HG02970 (cell line): ENCODE results near the gene IMMP2L.
"Not testable (repeated sequence)": the region's sequence is repeated elsewhere in the genome, so short reads cannot be mapped to it uniquely, and the experiment has no call there.

Experiments
- ATAC-seq: cut with Tn5 transposase; IDR thresholded peaks from one replicate; pipeline ENCODE4 v1.9.1; 2021; ENCODE audit warnings: mild to moderate bottlenecking, moderate library complexity, moderate number of reproducible peaks; ENCODE audit not compliant: unreplicated experiment, low FRiP score

The IMMP2L gene

GRCh38 chr7:111362506-111363054 is 199.7 kb downstream of the IMMP2L start:
- ATAC-seq = no peak

- ATAC-seq = no peak
Observed at GRCh38 chr7:111358915-111359314, 203.4 kb downstream of the IMMP2L start.

- ATAC-seq = no peak
Observed at GRCh38 chr7:111357691-111358090, 204.6 kb downstream of the IMMP2L start.

GRCh38 chr7:111356941-111357340 is 205.4 kb downstream of the IMMP2L start:
- no peak for ATAC-seq

GRCh38 chr7:111352319-111352718 is 210.0 kb downstream of the IMMP2L start:
- no peak for ATAC-seq

- no peak for ATAC-seq
Observed at GRCh38 chr7:111346219-111346618, 216.1 kb downstream of the IMMP2L start.

GRCh38 chr7:111343017-111343416 is 219.3 kb downstream of the IMMP2L start:
- no peak for ATAC-seq

GRCh38 chr7:111339006-111339405 is 223.3 kb downstream of the IMMP2L start:
- ATAC-seq = no peak

GRCh38 chr7:111333010-111333409 is 229.3 kb downstream of the IMMP2L start:
- no peak for ATAC-seq

GRCh38 chr7:111330235-111330523 is 232.1 kb downstream of the IMMP2L start:
- ATAC-seq = no peak

- ATAC-seq = no peak
Observed at GRCh38 chr7:111329367-111330234, 232.7 kb downstream of the IMMP2L start.

GRCh38 chr7:111328487-111328886 is 233.8 kb downstream of the IMMP2L start:
- no peak for ATAC-seq

GRCh38 chr7:111324776-111325175 is 237.5 kb downstream of the IMMP2L start:
- ATAC-seq = no peak

GRCh38 chr7:111324228-111324627 is 238.1 kb downstream of the IMMP2L start:
- no peak for ATAC-seq

GRCh38 chr7:111323670-111324069 is 238.6 kb downstream of the IMMP2L start:
- ATAC-seq = not testable (repeated sequence)

GRCh38 chr7:111320133-111320532 is 242.2 kb downstream of the IMMP2L start:
- ATAC-seq = no peak

- no peak for ATAC-seq
Observed at GRCh38 chr7:111312966-111313365, 249.3 kb downstream of the IMMP2L start.

- no peak for ATAC-seq
Observed at GRCh38 chr7:111308691-111309090, 253.6 kb downstream of the IMMP2L start.

- no peak for ATAC-seq
Observed at GRCh38 chr7:111301891-111302290, 260.4 kb downstream of the IMMP2L start.

- no peak for ATAC-seq
Observed at GRCh38 chr7:111294494-111294893, 267.8 kb downstream of the IMMP2L start.

- ATAC-seq = no peak
Observed at GRCh38 chr7:111292026-111292470, 270.2 kb downstream of the IMMP2L start.

GRCh38 chr7:111290982-111291381 is 271.3 kb downstream of the IMMP2L start:
- no peak for ATAC-seq
